NK-92 (cell line): ENCODE results near the gene GCHFR.

Experiments used
- DNase-seq: peaks from one replicate; lab custom pipeline; 2025; ENCODE audit not compliant: unreplicated experiment; lab: John Stamatoyannopoulos, UW

Gene GCHFR

DNA sequence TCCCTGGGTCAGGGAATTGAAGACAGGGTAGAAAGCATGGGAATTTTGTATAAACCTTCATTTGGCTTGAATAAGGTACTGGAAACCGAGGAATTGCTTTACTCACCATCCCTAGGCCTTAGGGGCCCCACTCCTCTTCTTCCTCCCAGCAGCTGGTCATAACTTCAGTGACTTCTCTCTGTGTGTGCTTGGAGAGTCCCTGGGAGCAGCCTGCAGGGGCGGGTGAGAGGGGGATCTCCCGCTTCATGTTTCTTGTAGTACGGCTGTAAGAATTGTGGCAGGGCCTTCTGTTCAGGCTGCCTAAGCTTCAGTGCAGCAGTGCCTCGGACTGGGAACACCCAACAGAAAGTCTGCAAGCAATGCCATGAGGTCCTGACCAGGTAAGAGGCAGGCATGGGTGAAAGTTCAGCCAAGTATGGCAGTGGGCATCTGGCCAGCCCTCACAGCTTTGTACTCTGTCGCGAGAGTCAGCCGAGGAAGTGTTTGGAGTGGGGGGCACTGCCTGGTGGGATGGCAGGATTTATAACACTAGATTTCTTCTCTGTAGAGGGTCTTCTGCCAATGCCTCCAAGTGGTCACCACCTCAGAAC, 45.1 kb downstream of the GCHFR start:
- DNase-seq, result no peak

- DNase-seq, result no peak
These were observed 49.0 kb downstream of the GCHFR start for GRCh38 chr15:40812721-40813425.

GRCh38 chr15:40815042-40815698, 51.3 kb downstream of the GCHFR start:
- DNase-seq, result no peak
